ENCODE measurements around the gene RASA3.
"Not testable (repeated sequence)": the region's sequence is repeated elsewhere in the genome, so short reads cannot be mapped to it uniquely, and the experiment has no call there.

The RASA3 gene

GRCh38 chr13:114142640-114143490 lies 10.4 kb upstream of the RASA3 start:
- no peak for DNase-seq (ENCODE audit: low read depth in 2 of 2)

DNA sequence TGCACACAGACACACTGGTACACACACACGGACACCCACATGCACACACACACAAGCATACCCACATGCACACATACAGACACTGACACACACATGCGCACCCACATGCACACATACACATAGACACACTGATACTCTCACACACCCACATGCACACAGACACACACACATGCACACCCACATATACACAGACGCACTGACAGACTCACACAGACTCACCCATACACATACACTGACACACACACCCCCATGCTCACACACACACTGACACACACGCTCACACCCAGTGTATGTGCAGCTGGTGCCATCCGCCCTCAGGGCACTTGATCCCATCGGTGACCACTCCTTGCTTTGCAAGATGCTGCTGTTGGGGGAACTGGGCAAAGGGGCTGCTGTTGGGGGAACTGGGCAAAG lies 9.7 kb upstream of the RASA3 start:
- DNase-seq (ENCODE audit: low read depth in 2 of 2) = no peak

DNA sequence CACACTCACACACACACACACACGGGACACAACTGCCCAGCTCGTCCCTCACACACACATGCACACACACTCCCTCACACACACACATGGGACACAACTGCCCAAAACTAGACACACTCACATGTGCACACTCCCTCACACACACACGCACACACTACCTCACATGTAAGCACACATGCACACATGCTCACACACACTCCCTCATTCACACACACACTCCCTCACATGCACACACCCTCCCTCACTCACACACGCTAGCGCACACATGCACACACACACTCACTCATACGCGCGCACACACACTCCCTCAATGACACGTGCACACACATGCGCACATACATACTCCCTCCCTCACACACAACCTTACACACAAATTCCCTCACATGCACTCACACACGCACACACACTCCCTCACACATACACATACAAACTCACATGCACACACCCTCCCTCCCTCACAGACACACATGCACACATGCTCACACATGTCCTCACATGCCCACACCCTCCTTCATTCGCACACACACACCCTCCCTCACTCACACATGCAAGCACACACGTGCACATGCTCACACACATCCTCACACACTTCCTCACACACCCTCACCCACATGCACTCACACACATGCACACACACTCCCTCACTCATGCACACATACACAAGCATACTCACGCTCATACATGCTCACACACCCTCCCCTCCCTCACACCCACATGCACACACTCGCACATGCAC lies 9.0 kb upstream of the RASA3 start:
- no peak for DNase-seq (ENCODE audit: low read depth in 2 of 2)

DNA sequence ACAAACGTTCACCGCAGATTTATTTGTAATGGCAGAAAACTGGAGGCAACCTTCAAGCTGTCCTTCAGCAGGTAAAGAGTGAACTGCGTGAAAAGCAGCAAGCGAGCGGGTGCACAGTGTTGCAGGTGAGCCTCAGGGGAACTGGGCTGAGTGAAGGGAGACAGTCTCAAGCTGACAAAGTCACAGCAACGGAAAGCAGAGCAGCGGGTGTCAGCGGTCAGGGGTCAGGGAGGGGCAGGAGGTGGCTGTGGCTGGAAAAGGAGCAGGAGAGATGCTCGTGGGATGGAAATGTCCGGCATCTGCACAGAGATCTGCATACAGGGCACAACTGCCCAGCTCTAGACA lies 8.5 kb upstream of the RASA3 start:
- DNase-seq (ENCODE audit: low read depth in 2 of 2) = no peak

DNA sequence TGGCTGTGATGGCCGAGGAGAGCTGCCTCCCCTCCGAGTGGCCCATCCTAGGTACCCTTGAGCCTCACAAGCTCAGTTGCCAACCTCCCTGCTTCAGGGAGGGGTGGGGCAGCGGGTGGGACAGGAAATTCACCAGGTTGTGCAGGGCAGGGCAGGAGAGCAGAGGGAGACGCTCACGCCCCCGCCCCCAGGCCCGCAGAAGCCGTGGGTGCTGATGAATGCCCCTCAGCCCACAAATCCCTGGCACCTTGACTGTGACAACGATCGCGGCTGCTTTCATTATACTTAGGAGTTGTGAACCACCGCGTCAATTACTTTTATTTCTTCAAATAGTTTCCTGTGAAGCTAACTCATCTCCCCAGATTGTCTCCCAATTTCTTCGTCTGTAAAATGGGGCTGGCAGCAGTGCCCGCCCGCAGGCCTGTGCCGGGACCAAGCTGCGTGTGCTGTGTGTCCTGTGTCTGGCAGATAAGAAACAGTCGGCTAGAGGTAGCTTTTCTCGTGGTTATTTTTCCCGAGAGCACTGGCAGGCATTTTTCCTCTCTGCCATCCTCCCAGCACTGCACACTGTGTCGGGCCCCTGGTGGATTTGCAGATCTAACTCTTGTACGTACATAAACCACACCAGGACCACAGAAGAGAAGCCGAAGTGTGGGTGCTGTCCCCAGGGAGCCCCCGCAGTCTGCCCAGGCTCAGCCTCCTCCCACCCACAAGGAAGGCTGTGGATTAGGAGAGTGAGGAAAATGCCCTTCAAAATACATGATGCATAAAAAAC lies 7.9 kb upstream of the RASA3 start:
- no peak for DNase-seq (ENCODE audit: low read depth in 2 of 2)

DNA sequence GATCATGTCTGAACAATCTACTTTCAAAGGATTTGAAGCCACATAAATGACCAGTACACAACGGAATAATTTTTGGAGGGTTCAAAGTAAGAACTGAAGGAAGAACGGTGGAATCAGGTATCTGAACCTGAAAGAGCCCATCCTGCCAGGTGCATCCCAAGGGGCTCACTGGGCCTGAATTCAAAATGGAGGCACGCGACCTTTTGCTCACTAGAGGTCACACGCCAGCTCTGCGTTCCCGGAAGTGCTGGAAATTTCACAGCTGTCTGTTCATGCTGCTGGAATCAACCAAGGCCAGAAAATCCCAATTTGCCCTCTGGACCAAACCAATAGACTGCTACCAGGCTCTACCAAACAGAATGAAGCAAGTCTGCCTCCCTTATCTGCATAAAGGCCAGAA lies 4.2 kb upstream of the RASA3 start:
- DNase-seq (ENCODE audit: low read depth in 2 of 2) = no peak

DNA sequence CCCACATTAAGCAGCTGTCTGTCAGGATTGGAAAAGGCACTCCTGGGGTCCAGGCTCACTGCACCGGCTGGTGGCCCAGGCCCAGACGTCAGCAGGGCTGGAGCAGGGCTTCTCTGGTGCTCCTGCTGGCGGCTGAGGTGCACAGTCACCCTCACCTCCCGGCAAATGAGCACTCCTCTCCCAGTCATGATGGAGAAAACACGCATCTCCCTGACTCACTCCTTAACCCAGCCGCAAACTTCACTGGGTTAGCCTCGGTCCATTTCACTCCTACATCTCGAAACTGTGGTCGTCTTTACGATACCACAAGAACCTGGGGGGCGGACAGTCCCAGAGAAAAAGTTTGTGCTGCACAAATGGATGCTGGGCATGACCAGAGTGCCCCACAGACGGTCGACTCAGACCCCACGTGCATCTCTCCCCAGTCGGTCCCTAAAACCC lies 3.3 kb upstream of the RASA3 start:
- no peak for DNase-seq (ENCODE audit: low read depth in 2 of 2)

DNA sequence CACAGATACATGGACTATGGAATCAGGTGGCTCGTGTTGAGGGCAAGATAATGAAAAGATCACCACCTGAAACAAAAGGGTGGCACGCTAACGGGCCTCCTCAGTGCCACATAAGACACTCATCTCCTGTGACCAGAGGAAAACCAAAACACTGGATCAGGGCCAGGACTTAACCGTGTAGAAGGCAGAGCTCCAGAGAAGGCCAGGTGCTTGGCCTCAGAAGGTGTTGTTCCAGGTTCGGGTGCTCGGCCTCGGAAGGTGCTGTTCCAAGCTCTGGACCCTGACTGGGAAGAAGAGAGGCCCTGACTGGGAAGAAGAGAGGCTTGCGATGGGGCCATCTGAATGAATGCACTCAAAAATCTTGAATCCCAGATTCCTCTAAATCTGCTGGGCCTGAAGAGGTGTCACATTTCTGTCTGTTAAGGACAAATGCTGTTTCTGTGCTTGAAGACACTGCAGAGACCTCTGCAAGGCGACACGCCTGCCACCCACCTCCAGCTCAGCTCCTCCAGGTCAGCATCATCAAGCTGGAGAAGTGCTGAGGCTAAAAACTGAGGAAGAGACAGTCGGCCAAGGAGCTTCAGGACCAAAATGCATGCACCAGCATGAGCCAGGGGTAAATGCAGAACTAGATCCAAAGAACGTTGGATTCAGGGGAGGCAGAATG lies 2.7 kb upstream of the RASA3 start:
- DNase-seq (ENCODE audit: low read depth in 2 of 2) = no peak

GRCh38 chr13:114134111-114134943 lies 1.9 kb upstream of the RASA3 start:
- no peak for DNase-seq (ENCODE audit: low read depth in 2 of 2)

- DNase-seq (ENCODE audit: low read depth in 2 of 2) = not testable (repeated sequence)
Measured at GRCh38 chr13:114133552-114133951, 1.1 kb upstream of the RASA3 start.

DNA sequence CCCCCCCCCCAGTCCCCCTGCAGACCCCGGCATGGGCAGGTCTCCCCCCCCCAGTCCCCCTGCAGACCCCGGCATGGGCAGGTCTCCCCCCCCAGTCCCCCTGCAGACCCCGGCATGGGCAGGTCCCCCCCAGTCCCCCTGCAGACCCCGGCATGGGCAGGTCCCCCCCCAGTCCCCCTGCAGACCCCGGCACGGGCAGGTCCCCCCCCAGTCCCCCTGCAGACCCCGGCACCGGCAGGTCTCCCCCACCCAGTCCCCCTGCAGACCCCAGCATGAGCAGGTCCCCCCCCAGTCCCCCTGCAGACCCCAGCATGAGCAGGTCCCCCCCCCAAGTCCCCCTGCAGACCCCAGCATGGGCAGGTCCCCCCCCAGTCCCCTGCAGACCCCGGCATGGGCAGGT lies 703 bp upstream of the RASA3 start:
- DNase-seq (ENCODE audit: low read depth in 2 of 2) = not testable (repeated sequence)

DNA sequence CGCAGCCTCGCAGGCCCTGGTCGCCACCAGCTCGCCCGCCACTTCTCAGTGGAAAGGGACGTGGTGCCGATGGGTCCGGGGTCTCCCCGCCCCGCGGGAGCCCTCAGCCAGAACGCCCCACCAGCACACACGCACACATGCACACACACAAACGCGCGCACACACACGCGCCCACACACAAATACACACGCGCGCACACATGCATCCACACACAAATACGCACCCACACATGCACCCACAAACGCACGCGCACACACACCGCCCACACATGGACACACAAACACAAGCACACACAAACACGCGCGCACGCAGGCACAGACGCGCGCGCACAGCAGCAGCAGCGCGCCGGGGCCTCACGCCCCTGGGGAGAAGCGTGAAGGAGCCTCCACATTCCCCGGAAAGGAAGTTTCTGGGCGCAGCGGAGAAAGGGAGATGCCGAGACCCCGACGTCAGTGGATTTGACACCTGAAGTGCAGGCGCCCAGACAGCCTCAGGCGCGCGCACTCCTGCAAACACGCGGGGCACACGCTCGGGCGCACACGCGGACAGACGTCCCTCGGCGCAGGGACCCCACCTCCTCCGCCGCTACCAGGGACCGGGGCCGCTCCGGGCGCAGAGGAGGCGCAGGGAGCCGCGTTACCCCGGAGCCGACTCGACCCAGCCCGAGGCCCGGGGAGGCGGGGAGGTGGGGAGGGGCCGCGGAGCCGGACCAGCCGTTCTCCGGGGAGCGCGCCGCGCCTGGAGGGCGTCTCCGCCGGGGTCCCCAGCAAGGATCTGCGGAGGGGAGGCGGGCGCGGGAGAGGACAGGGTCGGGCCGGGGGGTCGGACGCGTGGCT lies 622 bp downstream of the RASA3 start:
- no peak for DNase-seq (ENCODE audit: low read depth in 2 of 2)

DNA sequence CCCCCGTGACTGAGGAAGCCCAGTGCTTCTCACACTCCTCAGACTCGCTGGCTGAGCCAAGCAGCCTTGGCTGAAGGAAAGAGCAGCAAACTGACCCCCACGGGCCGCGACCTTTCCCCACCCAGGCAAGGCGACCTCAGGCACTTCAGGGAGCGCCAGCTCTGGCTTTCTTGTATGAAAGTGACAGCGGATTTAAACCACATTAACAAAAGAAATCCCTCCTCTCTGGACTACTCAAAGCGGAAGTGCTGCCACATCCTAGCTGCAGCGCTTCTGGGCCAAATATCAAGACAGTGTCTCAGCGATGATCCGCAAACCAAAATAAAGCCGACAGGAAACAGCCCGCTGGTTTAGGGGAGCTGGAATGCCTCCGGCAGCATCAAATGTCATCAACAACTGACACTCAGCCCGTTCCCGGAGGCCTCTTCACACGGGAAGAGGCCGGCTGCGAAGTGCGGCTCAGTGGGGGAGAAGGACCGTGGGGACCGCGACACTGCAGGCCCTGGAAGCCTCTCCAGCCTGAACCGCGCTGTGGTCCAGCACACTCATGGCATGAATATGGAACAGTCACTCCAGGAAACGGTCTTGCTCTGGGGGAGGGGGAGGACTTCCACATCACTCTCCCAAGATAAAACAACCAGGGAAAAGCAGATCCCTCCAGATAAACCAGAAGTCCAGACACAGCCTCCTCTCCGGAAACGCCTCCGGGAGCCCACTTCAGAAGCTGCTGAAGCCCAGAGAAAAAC lies 1.4 kb downstream of the RASA3 start:
- DNase-seq (ENCODE audit: low read depth in 2 of 2) = peak in 1 of 2 donors; percentile 49

DNA sequence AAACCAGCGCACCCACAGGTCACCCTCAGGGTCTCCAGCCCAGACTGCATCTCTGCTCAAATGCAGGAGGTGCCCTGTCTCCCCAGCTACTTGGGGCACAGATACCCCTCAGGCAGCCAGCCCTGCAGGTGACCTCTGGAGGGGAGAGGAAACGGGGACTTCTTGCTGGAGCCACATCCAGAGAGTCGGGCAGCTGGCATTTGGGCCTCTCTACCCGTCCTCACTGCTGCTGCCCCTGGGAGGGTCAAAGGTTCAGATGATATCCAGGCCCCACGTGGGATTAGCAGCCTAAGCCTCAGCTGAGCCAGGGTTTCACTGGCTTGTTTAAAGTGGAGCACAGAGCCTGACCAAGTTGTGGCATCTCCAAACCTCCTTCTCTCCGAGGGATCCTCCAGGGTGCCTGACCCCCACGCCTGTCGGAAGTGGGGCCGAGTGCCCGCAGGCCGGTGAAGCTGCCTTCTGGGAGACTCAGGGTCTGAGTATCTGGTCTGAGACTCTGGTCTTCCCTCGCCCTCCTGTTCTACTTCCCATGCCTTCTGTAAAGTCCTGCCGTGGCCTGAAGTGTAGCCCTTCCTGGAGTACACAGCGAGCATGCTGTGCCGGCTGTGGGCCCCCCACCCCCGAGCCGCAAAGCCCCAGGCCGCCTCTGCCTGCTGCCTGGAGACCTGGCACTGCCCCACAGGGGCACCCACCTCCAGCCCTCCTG lies 2.1 kb downstream of the RASA3 start:
- no peak for DNase-seq (ENCODE audit: low read depth in 2 of 2)

- DNase-seq (ENCODE audit: low read depth in 2 of 2) = no peak
Measured at GRCh38 chr13:114129649-114130062, 2.8 kb downstream of the RASA3 start.

GRCh38 chr13:114128624-114129522 lies 3.5 kb downstream of the RASA3 start:
- peak; percentile 75 to 87 for DNase-seq (ENCODE audit: low read depth in 2 of 2)

- DNase-seq (ENCODE audit: low read depth in 2 of 2) = no peak
Measured at GRCh38 chr13:114128348-114128623, 4.1 kb downstream of the RASA3 start.
